Common myeloid progenitor, CD34-positive (primary cell): ENCODE results near the gene C16orf90.
A peak's percentile ranks its signal among the peaks of the same experiment; 100 is the strongest.

Source experiments
- CTCF ChIA-PET: fragments of 350-600 bp; sonication (Branson Sonifier 250); formaldehyde crosslinking; loops from one replicate; lab custom pipeline; 2021; ENCODE audit warnings: antibody characterized with exemption; lab: Charles Lee
- POLR2A ChIA-PET: fragments of 350-600 bp; sonication (Branson Sonifier 250); formaldehyde crosslinking; loops from one replicate; lab custom pipeline; 2021; ENCODE audit warnings: antibody characterized with exemption; lab: Charles Lee
- DNase-seq, 3 donors: peaks; one replicate each; pipeline versions ENCODE4 v3.0.0 to v3.0.0-alpha.2; 2013
- H3K27ac ChIP-seq, 2 experiments: 1 replicate in 1 of 2; 2 replicates in 1 of 2; pipeline ENCODE4 v1.7.0; 2013; ENCODE audit warnings: inconsistent platforms in 2 of 2, low read length in 2 of 2, mild to moderate bottlenecking in 2 of 2, low read depth in 1 of 2, moderate library complexity in 1 of 2; ENCODE audit not compliant: severe bottlenecking in 2 of 2, insufficient read depth in 1 of 2, poor library complexity in 1 of 2
- H3K27me3 ChIP-seq, 5 experiments: replicated peaks in 2 of 5; 1 replicate in 3 of 5; 2 replicates in 2 of 5; pipeline versions ENCODE4 v1.6.1 to v1.7.0; 2013; ENCODE audit warnings: low read length in 4 of 5, mild to moderate bottlenecking in 2 of 5, moderate library complexity in 2 of 5, inconsistent platforms in 1 of 5; ENCODE audit not compliant: insufficient read depth in 5 of 5, control insufficient read depth in 4 of 5
- H3K36me3 ChIP-seq, 4 experiments: 1 replicate in 2 of 4; 2 replicates in 2 of 4; pipeline versions ENCODE4 v1.6.1 to v1.7.0; 2013; ENCODE audit warnings: low read length in 3 of 4, control low read depth in 1 of 4, mild to moderate bottlenecking in 1 of 4; ENCODE audit not compliant: control insufficient read depth in 4 of 4, insufficient read depth in 4 of 4
- H3K4me1 ChIP-seq, 4 experiments: 1 replicate in 3 of 4; 2 replicates in 1 of 4; pipeline versions ENCODE4 v1.6.1 to v1.7.1; 2013; ENCODE audit warnings: low read length in 3 of 4, mild to moderate bottlenecking in 3 of 4, control low read depth in 1 of 4, inconsistent platforms in 1 of 4, moderate library complexity in 1 of 4; ENCODE audit not compliant: control insufficient read depth in 4 of 4, insufficient read depth in 4 of 4; ENCODE audit errors: control extremely low read depth in 1 of 4
- H3K4me3 ChIP-seq, 7 experiments: 1 replicate in 4 of 7; 2 replicates in 3 of 7; pipeline versions ENCODE4 v1.5.1 to v1.7.0; 2013; ENCODE audit warnings: mild to moderate bottlenecking in 7 of 7, low read length in 6 of 7, moderate library complexity in 6 of 7, inconsistent platforms in 2 of 7, low read depth in 2 of 7, control low read depth in 1 of 7; ENCODE audit not compliant: insufficient read depth in 4 of 7, control insufficient read depth in 1 of 7; ENCODE audit errors: extremely low read depth in 1 of 7
- H3K9me3 ChIP-seq, 5 experiments: 1 replicate in 4 of 5; 2 replicates in 1 of 5; pipeline versions ENCODE4 v1.6.1 to v1.7.1; 2013; ENCODE audit warnings: low read length in 4 of 5, mild to moderate bottlenecking in 2 of 5, inconsistent platforms in 1 of 5, low read depth in 1 of 5, moderate library complexity in 1 of 5; ENCODE audit not compliant: control insufficient read depth in 4 of 5, insufficient read depth in 2 of 5; ENCODE audit errors: control extremely low read depth in 1 of 5
- WGBS: methylation state at CpG from one replicate; pipeline ENCODE4 v1.1.5; 2013; ENCODE audit not compliant: insufficient coverage; 5-methylcytosine and 5-hydroxymethylcytosine counted together

Gene C16orf90

GRCh38 chr16:3472878-3473595 lies 22.3 kb downstream of the C16orf90 start:
- ChIA-PET POLR2A (no interaction called here), CTCF (interaction anchor here (1.4 kb wide), 1 partner anchor 11 kb away, joined by 6 read pairs; no protein-coding TSS in a partner anchor)

DNA sequence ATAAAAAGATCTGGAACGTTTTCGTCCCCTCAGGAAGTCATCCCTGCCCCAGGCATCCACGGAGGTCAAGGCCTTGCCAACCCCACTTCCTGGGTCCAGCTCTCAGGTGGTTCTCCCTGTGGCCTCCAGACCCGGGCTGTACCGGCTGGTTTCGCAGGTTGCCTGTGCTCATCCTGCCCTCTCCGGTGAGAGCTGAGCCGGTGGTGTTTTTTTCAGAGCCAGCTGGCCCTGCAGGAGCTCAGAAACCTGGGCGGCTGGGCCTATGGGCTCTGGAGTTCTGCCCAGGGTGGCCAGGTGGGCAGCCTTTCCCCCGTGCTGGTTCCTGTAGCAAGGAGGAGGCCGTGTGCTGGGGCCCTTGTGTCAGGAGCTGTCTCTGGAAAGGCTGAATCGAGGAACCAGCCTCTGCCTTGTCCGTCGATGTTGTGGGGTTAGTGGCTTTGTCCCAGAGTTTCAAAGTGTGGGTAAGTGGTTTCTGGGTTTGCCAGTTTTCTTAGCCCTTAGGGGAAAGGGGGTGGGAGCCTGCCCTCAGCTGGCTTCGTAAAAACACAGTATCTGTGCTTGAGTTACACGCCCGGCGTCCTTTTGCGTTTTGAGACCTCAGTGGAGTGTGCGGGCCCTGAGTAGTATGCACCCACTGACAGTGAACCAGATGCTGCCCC lies 23.6 kb downstream of the C16orf90 start:
- H3K4me3 ChIP-seq, result no peak overlapping the region
- H3K4me1 ChIP-seq, result no peaks in the 10 kb centered on the region
- H3K27me3 ChIP-seq, result no peaks in the 10 kb centered on the region
- no peaks in the 10 kb centered on the region for H3K9me3 ChIP-seq
- POLR2A ChIA-PET, result no interaction called here
- WGBS, result 96% methylated on average over 19 of the region's 20 CpGs
- CTCF ChIA-PET, result interaction anchor here (0.9 to 1.2 kb wide), 2 partner anchors 10 to 14 kb away, joined by 4 to 5 read pairs; no protein-coding TSS in a partner anchor
- H3K27ac ChIP-seq, result no peak overlapping the region
- peaks cover 2 to 43% (median 5%) of the 10 kb centered on the region in 4 experiments for H3K36me3 ChIP-seq
- no peak for DNase-seq

More at GRCh38 chr16:3472878-3473595, 22.3 kb downstream of the C16orf90 start:
- no peaks in the 10 kb centered on the region for H3K9me3 ChIP-seq
- no peak overlapping the region for H3K4me3 ChIP-seq
- H3K4me1 ChIP-seq, result no peaks in the 10 kb centered on the region
- DNase-seq, result no peak
- no peak overlapping the region for H3K27ac ChIP-seq
- H3K27me3 ChIP-seq, result no peaks in the 10 kb centered on the region
- WGBS, result 100% methylated on average over 5 of the region's 10 CpGs
- H3K36me3 ChIP-seq, result peaks cover 0 to 31% (median 3%) of the 10 kb centered on the region in 4 experiments

DNA sequence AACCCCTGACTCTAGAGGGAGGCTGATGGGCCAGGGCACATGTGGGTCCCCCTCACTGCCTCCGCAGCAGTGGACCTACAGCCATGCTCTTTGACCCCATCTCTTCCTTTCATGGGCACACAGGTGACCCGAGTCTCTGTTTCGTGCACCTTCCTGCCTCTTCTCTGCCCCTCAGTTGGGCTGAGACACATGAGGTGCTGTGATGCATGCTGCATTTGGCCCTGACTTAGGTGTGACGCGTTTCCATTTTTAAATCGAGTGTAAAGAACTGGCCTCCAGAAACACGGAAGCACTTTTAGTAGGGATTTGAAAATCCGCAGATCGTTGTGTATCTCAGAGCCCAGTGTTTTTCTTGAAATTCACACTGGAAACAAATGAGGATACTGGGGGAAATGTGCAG lies 24.6 kb downstream of the C16orf90 start:
- POLR2A ChIA-PET, result no interaction called here
- WGBS, result 90% methylated on average over 8 of the region's 9 CpGs
- CTCF ChIA-PET, result no interaction called here
- no peak overlapping the region for H3K4me3 ChIP-seq
- H3K4me1 ChIP-seq, result no peaks in the 10 kb centered on the region
- H3K9me3 ChIP-seq, result no peaks in the 10 kb centered on the region
- no peak overlapping the region for H3K27ac ChIP-seq
- DNase-seq, result no peak
- H3K27me3 ChIP-seq, result no peaks in the 10 kb centered on the region
- H3K36me3 ChIP-seq, result peaks cover 5 to 46% (median 9%) of the 10 kb centered on the region in 4 experiments

DNA sequence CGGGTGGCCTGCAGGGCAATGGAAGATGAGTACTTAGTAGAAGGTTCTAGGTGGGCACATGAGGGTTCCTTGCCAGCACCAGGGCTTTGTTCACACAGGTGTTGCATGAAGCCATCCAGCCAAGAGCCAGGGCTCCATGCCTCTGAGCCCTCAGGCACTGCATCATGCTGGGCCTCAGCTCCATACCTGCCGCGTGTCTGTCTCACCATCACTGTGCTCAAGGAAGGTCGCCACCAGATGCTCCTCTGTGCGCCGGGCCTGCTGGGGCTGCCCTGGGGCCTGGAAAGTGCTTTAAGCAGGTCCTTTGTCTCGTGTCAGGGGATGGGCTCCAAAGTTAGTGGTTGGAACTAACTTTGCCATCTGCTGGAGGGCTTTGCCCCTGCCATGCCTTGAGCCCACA lies 25.6 kb downstream of the C16orf90 start:
- ChIA-PET CTCF (no interaction called here), POLR2A (no interaction called here)
- no peak for DNase-seq
- 100% methylated on average over 7 of the region's 7 CpGs for WGBS
- Histone ChIP-seq H3K27ac (peak overlapping the region in 1 of 2 experiments; percentile 26), H3K4me3 (no peak overlapping the region), H3K9me3 (no peaks in the 10 kb centered on the region), H3K4me1 (no peaks in the 10 kb centered on the region), H3K36me3 (peaks cover 5 to 48% (median 11%) of the 10 kb centered on the region in 4 experiments), H3K27me3 (no peaks in the 10 kb centered on the region)

DNA sequence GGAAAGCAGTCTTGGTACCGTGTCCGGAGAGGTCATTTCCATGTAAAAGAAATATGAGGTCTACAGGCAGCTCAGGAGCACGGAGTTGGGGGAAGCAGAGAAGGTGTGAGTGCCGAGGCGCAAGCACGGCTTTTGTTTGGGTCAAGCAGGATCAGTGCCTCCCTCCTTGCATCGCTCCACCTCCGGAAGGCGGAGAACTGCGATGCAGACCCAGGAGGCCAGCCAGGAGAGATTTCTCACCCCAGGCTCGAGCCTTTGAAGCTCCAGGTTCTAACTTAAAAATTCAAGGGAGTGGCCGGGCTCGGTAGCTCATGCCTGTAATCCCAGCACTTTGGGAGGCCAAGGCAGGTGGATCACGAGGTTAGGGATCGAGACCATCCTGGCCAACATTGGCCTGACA lies 26.8 kb downstream of the C16orf90 start:
- WGBS, result 98% methylated on average over 13 of the region's 15 CpGs
- H3K9me3 ChIP-seq, result no peaks in the 10 kb centered on the region
- POLR2A ChIA-PET, result interaction anchor here (0.7 kb wide), 1 partner anchor 466 kb away, joined by 3 read pairs; no protein-coding TSS in a partner anchor
- CTCF ChIA-PET, result no interaction called here
- peaks cover 0 to 10% (median 7%) of the 10 kb centered on the region in 4 experiments for H3K4me1 ChIP-seq
- no peak for DNase-seq
- H3K27me3 ChIP-seq, result no peaks in the 10 kb centered on the region
- H3K4me3 ChIP-seq, result no peak overlapping the region
- H3K36me3 ChIP-seq, result peaks cover 5 to 42% (median 11%) of the 10 kb centered on the region in 4 experiments
- H3K27ac ChIP-seq, result no peak overlapping the region

DNA sequence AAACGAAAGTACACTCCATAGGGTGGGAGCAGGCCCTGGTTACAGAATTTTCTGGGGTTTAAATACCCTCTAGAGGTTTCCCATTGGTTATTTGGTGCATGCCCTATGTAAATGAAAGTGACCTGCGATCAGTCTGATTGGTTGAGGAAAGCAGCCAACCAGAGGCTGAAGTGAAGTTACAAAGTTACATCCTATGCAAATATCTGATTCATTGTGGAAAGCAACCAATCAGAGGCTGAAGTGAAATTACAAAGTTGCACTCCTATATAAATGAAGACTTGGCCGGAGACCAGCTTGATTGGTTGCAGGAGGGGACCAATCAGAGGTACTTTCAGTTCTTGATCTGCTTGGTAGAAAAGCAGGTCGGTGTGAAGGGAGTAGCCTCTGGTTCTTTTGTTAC lies 27.4 kb downstream of the C16orf90 start:
- Histone ChIP-seq H3K4me3 (no peak overlapping the region), H3K36me3 (peaks cover 5 to 42% (median 11%) of the 10 kb centered on the region in 4 experiments), H3K27ac (no peak overlapping the region), H3K9me3 (no peaks in the 10 kb centered on the region), H3K4me1 (peaks cover 0 to 10% (median 7%) of the 10 kb centered on the region in 4 experiments), H3K27me3 (no peaks in the 10 kb centered on the region)
- WGBS, result 98% methylated on average over 4 of the region's 4 CpGs
- peak; percentile 25 to 73 (median 59) for DNase-seq
- ChIA-PET POLR2A (interaction anchor here (0.7 kb wide), 1 partner anchor 465 kb away, joined by 3 read pairs; no protein-coding TSS in a partner anchor), CTCF (no interaction called here)
